ENCODE data around the gene FANCE.
A peak's percentile ranks its signal among the peaks of the same experiment; 100 is the strongest.

FANCE gene

DNA sequence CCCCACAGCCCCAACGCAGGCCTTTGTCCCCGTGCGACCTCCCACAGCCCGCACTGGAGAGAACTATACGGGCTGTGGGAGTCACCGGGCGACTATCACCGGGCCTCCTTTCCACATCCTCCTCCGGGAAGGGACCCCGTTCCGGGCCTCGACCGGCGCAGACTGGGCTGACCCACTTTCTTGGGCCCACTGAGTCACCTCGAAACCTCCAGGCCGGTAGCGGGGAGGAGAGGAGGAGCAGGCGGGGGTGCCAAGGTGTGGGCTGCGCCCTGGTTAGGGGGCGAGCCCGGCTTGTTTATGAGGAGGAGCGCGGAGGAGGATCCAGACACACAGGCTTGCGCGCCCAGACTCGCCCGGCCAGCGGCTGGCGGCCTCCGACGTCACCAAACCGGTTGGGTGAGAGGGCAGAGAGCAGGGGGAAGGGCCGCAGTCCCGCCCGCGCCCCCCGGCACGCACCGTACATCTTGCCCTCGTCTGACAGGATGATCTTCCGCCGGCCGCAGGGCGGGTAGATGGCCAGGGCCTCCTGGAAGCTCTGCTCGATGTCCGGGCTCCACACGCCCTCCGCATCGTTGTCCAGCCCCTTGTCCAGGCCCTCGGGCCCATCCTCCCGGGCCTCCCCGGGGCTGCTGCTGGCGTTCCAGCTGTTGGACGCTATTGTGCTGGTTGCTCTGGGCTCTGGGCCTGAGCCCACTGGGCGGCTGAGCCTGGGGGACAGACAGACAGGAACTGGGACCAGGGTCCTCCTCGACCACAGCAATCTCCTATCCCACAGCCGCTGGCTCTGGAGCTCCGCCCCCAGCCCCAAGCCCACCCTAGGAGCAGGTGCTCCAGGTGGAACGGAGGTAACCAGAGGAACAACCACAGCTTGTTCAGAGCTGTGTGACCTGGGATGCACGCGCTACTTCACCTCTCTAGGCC, 34.1 kb downstream of the FANCE start:
- DNase-seq (ENCODE audit: low read depth), result no peak

DNA sequence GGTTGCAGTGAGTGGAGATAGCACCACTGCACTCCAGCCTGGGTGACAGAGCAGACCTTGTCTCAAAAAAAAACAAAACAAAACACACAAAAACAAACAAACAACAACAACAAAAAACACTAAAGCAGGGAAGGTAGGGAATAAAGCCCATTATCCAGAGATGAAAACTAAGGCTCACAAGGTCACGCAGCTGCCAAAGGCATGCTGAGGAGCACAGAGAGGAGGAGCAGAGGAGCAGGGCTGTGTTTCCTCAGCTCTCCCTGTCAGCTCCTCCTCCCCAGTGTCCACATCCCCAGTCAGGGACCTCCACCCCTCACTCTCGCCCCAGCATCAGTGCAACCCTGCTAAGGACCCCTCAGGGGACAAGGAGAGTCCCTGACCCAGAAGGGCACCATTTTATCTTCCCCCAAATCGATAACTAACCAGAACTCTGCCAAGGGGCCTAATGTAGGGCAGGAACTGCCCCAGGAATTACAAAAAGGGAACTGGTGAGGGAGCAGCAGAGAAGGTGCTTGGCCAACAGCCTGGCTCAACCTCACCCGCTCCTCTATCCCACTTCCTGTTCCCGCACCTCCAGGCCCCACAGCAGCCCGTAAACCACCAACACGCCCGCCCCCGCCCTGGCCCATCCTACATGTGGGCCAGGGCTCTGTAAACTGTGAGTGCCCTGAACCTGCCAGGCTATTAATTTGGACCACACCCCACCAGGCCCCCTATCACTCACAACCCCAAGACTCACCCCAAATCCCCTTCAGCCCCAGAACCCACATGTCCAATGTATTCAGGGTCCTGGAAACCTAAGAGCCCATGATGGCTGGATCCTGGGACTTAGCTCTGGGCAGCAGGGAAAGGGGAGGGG, 35.7 kb downstream of the FANCE start:
- no peak for DNase-seq (ENCODE audit: low read depth)

GRCh38 chr6:35488517-35488862, 36.4 kb downstream of the FANCE start:
- no peak for DNase-seq (ENCODE audit: low read depth)

GRCh38 chr6:35489066-35489465, 36.9 kb downstream of the FANCE start:
- no peak for DNase-seq (ENCODE audit: low read depth)

DNA sequence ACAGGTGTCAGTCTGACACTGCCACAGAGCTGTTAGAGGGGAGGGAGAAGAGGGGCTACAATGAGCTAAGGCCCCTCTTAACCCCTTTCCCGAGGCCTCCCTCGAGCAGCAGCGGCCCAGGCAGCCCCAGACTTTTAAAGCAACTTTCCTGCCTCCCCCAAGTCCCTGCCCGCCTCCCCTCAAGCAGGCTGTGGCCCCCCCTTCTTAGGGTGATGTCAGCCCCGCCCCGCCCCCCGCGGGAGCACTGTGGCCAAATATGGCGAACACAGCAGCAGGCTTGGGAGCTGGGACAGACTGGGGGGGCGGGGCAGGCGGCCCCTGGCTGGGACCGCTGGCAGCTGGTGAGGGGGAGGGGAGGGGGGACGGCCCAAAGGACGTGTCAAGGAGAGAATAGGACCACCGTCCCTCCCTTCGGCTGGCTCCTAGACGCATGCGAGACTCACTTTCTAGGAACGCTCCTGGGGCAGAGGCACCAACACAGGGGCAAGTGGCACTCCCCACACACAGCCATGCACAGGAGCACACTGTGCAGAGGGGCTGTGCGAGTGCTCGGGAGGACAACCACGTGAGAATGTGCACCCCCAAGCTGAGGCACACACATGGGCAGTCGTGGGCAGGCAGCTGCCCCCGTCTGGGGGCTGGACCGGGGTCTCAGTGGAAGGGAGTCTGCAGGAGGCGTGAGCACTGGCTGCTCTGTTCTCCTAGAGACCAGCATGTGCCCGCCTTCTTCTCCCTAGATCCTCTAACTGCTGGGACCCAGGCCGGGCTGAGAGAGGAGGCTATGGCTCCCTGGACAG, 38.1 kb downstream of the FANCE start:
- no peak for DNase-seq (ENCODE audit: low read depth)

DNA sequence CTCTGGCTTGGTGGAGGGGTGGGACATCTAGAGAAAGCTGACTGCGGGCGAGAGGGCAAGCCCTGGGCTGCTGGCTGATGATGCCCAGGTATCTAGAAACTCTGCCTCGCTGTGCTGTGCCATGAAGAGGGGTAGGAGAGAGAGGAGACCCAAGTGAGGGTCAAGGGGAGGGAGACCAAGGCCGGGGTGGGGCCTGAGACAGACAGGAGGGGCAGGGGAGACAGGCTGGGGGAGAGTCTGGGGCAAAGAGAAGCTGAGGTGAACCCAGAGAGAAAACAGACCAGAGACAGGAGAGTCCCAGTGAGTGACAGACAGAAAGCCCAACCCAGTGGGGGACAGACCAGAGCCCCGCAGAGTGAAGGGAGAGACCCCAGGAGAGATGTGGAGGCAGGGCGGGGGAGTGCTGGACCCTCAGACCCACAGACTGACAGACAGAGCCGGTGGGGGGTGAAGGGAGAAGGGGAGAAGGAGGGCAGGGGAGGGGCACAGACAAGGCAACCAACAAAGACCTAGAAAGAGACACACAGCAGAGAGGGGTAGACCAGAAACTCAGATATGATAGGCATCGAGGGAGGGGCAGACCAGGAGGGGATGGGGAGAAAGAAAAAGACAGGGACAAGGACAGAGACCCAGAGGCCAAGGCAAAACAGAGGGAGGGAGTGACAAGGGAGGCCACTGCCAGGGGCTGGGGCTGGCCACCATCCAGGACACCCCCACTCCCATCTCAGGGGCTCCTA, 38.9 kb downstream of the FANCE start:
- DNase-seq (ENCODE audit: low read depth), result no peak

DNA sequence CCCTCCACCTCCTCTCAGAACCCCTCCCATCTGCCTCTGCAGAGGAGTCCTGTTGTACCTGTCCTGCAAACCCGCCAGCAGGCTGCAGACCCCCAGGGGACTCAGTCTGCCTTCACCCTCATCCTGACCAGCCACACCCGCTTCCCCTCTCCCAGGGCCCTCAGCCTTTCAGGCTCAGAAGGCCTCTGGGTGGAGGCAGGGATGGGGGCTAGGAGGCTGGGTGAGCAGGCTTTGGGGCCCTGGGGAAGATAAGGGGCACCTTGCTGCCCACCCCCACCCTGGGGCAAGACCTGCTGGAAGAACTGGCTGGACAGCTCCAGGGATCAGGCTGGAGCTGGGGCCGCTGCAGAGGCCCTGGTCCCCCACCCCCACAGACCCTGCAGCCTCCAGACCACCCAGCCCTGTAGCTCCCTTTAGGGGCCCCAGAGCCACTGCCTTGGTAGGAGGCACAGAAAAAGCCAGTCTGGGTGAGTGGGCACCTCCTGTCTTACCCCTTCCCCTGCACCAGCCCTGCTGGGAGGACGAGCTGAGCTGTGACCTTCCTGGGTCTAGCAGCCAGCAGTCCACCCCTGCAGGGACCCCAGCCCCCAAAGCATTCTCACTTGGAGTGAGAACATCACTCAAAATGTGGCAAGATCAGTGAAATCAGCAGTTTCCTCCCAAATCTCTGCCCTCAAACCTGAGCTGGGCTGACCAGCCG, 39.6 kb downstream of the FANCE start:
- no peak for DNase-seq (ENCODE audit: low read depth)

GRCh38 chr6:35492258-35492973, 40.3 kb downstream of the FANCE start:
- no peak for DNase-seq (ENCODE audit: low read depth)

DNA sequence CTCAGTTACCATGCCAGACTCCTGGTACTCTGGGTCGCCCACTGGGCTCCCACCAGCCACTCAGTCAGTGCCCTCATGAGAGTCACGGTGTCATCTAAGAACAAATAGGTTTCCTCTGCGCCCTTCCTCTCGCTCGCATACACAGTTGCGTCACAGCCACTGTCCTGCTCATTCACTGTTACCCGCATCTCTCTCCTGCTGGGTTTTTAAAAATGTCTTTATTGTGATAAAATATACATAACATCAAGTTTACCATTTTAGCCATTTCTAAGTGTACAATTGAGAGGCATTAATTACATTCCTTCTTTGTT, 40.8 kb downstream of the FANCE start:
- no peak for DNase-seq (ENCODE audit: low read depth)

DNA sequence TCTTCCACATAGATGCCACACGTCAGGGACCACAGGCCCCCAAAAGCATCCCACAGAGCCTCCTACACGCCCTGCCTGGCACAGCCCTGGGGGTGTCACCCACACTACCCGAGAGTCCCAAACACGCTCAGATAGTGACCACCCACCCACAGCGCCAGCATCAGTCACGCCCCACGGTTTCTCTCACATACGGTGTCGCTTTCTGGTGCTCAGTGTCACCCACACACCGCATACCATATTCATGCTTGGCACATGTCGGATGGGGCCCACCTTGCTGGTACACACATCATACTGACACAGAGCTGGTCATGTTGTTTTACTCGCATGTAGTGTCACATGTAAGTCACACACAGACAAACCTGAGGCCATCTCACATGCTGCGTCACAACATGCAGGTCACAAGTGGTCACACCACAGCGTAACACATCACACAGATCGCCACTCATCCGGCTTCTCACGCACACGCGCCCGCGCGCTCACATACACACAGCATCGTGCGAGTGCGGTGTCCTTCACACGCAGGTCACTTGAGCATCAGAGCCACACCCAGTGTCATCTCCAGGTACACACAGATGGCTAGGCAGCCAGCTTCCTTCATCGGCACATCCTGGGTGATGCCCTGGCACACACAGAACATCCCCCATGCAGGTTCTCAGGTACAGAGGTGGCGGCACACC, 41.3 kb downstream of the FANCE start:
- DNase-seq (ENCODE audit: low read depth), result no peak

DNA sequence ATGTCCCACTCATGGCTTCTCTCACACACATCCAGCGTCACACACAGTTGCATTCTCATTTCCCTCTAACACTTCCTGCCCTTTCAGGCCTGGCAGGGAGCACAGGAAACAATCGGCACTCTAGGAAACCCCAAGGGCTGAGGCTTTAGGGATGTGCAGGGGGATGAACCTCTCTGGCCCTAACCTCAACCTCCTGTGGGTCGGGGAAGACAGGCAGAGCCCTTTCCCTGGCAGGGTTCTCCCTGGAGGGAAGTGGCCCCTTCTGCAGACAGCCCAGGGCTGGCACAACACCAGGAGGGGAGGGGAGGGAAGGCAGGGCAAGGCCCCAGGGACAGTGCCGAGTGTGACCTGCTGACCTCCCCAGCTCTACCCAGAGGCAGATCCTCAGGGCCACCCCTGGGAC, 42.0 kb downstream of the FANCE start:
- no peak for DNase-seq (ENCODE audit: low read depth)

- DNase-seq (ENCODE audit: low read depth), result no peak
These were observed 43.3 kb downstream of the FANCE start for GRCh38 chr6:35495258-35496035.

DNA sequence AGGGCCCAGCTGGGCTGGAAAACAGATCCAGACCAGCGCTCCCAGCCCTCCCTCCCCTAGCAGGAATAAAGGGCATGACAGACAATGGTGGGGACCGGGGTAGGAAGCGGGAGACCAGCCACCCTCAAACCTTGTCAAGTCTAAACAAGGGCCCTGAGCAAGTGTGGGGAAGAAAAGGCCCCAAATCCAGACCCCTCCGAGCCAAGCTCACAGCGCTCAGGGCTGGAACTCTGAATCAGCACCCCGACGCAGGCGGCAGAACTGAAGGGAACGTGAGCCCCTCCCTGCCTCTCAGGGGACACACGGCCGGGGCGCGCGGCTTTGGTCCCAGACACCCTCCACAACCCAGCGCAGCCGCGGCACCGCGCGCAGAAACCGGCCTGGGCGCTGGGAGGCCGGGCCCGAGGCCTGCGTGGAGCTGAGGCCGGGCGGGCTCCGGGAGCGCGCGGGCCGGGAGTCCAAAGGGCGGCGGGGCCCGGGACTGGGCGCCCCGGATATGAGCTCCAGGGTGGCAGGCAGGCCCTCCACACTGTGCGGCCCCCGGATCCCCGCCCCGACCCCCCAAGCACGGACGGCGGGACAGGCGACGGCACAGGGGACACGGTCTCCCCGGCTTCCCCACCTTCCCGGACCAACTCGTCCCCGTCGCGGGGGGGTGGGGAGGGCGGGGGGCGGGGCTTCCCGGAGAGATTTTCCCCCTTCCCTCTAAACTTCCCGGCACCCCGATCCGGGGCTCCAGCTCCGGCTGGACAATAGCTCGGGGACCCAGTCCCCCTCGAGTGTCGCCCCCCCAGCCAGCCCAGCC, 44.1 kb downstream of the FANCE start:
- DNase-seq (ENCODE audit: low read depth), result no peak

- peak; percentile 49 for DNase-seq (ENCODE audit: low read depth)
These were observed 44.9 kb downstream of the FANCE start, which contains the start of gene TEAD3 for GRCh38 chr6:35496841-35497570. TSS of gene TEAD3 (minus strand) at chr6:35497079.

GRCh38 chr6:35497571-35498421, 45.7 kb downstream of the FANCE start:
- DNase-seq (ENCODE audit: low read depth), result no peak

GRCh38 chr6:35498422-35499067, 46.4 kb downstream of the FANCE start:
- no peak for DNase-seq (ENCODE audit: low read depth)
